Astrocyte (in vitro differentiated cells and primary cell): Measurements from ENCODE around the gene ACTG2.

Source experiments
- CTCF ChIP-seq: IDR thresholded peaks from 2 replicates; pipeline ENCODE4 v1.5.1; 2011; ENCODE audit warnings: low read depth, mild to moderate bottlenecking, inconsistent platforms, low read length, moderate library complexity; ENCODE audit not compliant: insufficient read depth
- EZH2 ChIP-seq: IDR thresholded peaks from 2 replicates; pipeline ENCODE4 v1.6.1; 2012; ENCODE audit warnings: mild to moderate bottlenecking, low read length, inconsistent platforms; ENCODE audit not compliant: insufficient read depth

DNA sequence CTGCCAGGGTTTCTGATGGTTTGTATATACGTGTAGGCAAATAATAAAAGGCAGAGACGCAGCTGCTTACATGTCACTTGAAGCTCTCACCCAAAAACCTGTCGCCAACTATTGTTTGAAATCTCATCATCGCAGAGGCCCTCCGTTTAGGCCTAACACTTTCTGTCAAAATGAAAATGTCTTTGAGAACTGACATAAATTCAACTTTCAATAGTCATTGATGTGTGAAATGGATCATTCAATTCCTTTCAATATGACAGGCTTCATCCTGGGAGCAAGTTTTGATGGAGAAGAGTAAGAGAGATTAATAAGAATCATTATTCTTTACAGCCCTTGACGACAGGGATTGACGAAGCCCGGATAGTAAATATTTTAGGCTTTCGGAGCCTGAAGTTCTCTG, 2.7 kb downstream of the ACTG2 start:
- TF ChIP-seq CTCF (no peak), EZH2 (no peak)
